ENCODE data around the gene METTL24. TPM values are rescaled to one million over a fixed set of nuclear protein-coding genes. Genes with fewer than 3 reads are reported as not detected.

Gene METTL24
- total and polyA plus RNA-seq, 2 experiments from 2014 or later = not detected

GRCh38 chr6:110366975-110367374 lies 8.8 kb upstream of the METTL24 start:
- no peak overlapping the region for H3K9ac ChIP-seq
- H4K20me1 ChIP-seq (ENCODE audit: insufficient read depth) = no peaks in the 10 kb centered on the region
- no peak overlapping the region for H2AFZ ChIP-seq
- no peaks in the 10 kb centered on the region for H3K9me2 ChIP-seq (ENCODE audit: insufficient read depth)
- peaks cover 42% of the 10 kb centered on the region for H3K27me3 ChIP-seq (replicated peaks; ENCODE audit: insufficient read depth)
- DNase-seq = no peak
- no peaks in the 10 kb centered on the region for H3K9me3 ChIP-seq (ENCODE audit: low read depth)
- H3K4me2 ChIP-seq (ENCODE audit: unreplicated experiment) = no peak overlapping the region
- in situ Hi-C loops (cut with MboI) = no loop called here
- no peaks in the 10 kb centered on the region for H3K79me2 ChIP-seq (ENCODE audit: insufficient read depth)
- no peak overlapping the region for H3K4me3 ChIP-seq
- H3F3A ChIP-seq (ENCODE audit: insufficient read depth) = no peaks in the 10 kb centered on the region
- WGBS, 2 experiments (ENCODE audit: low coverage in 1 of 2, low lambda C conversion rate in 2 of 2, missing lambda C conversion rate in 2 of 2) = 91 to 94% methylated on average over 2 of the region's 2 CpGs
- no peaks in the 10 kb centered on the region for H3K4me1 ChIP-seq (ENCODE audit: insufficient read depth)
- TF ChIP-seq EZH2phosphoT487 (IDR thresholded peaks at IDR 0.05; ENCODE audit: insufficient read depth, low read depth) (no peak), EZH2 (IDR thresholded peaks at IDR 0.05; ENCODE audit: insufficient read depth, poor library complexity, severe bottlenecking) (no peak)
- H3K27ac ChIP-seq = no peak overlapping the region
- no peaks in the 10 kb centered on the region for H3K36me3 ChIP-seq (ENCODE audit: low read depth)

- Histone ChIP-seq H3F3A (ENCODE audit: insufficient read depth) (no peaks in the 10 kb centered on the region), H3K4me1 (ENCODE audit: insufficient read depth) (no peaks in the 10 kb centered on the region), H3K9me3 (ENCODE audit: low read depth) (no peaks in the 10 kb centered on the region), H3K27me3 (replicated peaks; ENCODE audit: insufficient read depth) (peaks cover 42% of the 10 kb centered on the region), H3K4me3 (no peak overlapping the region), H2AFZ (no peak overlapping the region), H3K4me2 (ENCODE audit: unreplicated experiment) (no peak overlapping the region), H3K36me3 (ENCODE audit: low read depth) (no peaks in the 10 kb centered on the region), H3K27ac (no peak overlapping the region), H4K20me1 (ENCODE audit: insufficient read depth) (no peaks in the 10 kb centered on the region), H3K79me2 (ENCODE audit: insufficient read depth) (no peaks in the 10 kb centered on the region), H3K9me2 (ENCODE audit: insufficient read depth) (no peaks in the 10 kb centered on the region), H3K9ac (no peak overlapping the region)
- in situ Hi-C loops (cut with MboI) = no loop called here
- TF ChIP-seq EZH2 (IDR thresholded peaks at IDR 0.05; ENCODE audit: insufficient read depth, poor library complexity, severe bottlenecking) (no peak), EZH2phosphoT487 (IDR thresholded peaks at IDR 0.05; ENCODE audit: insufficient read depth, low read depth) (no peak)
- 78 to 81% methylated on average over 2 of the region's 2 CpGs for WGBS, 2 experiments (ENCODE audit: low coverage in 1 of 2, low lambda C conversion rate in 2 of 2, missing lambda C conversion rate in 2 of 2)
- DNase-seq = no peak
Observed at GRCh38 chr6:110366256-110366655, 8.1 kb upstream of the METTL24 start.

GRCh38 chr6:110364364-110365105 lies 6.4 kb upstream of the METTL24 start:
- TF ChIP-seq EZH2 (IDR thresholded peaks at IDR 0.05; ENCODE audit: insufficient read depth, poor library complexity, severe bottlenecking) (no peak), EZH2phosphoT487 (IDR thresholded peaks at IDR 0.05; ENCODE audit: insufficient read depth, low read depth) (no peak)
- H3K4me2 ChIP-seq (ENCODE audit: unreplicated experiment) = no peak overlapping the region
- H3K27me3 ChIP-seq (replicated peaks; ENCODE audit: insufficient read depth) = peaks cover 38% of the 10 kb centered on the region
- H3K9me2 ChIP-seq (ENCODE audit: insufficient read depth) = no peaks in the 10 kb centered on the region
- no peaks in the 10 kb centered on the region for H3K9me3 ChIP-seq (ENCODE audit: low read depth)
- in situ Hi-C loops (cut with MboI) = no loop called here
- no peaks in the 10 kb centered on the region for H3K4me1 ChIP-seq (ENCODE audit: insufficient read depth)
- H3K4me3 ChIP-seq = no peak overlapping the region
- no peak for DNase-seq
- no peak overlapping the region for H3K27ac ChIP-seq
- no peaks in the 10 kb centered on the region for H4K20me1 ChIP-seq (ENCODE audit: insufficient read depth)
- H3K36me3 ChIP-seq (ENCODE audit: low read depth) = no peaks in the 10 kb centered on the region
- no peaks in the 10 kb centered on the region for H3F3A ChIP-seq (ENCODE audit: insufficient read depth)
- H2AFZ ChIP-seq = no peak overlapping the region
- no peaks in the 10 kb centered on the region for H3K79me2 ChIP-seq (ENCODE audit: insufficient read depth)
- no peak overlapping the region for H3K9ac ChIP-seq
- WGBS, 2 experiments (ENCODE audit: low coverage in 1 of 2, low lambda C conversion rate in 2 of 2, missing lambda C conversion rate in 2 of 2) = 83 to 85% methylated on average over 5 of the region's 5 CpGs

- DNase-seq = peak; percentile 9
- no peak overlapping the region for H3K4me3 ChIP-seq
- peaks cover 39% of the 10 kb centered on the region for H3K27me3 ChIP-seq (replicated peaks; ENCODE audit: insufficient read depth)
- no peak overlapping the region for H2AFZ ChIP-seq
- no peak overlapping the region for H3K4me2 ChIP-seq (ENCODE audit: unreplicated experiment)
- no peaks in the 10 kb centered on the region for H3K79me2 ChIP-seq (ENCODE audit: insufficient read depth)
- no peaks in the 10 kb centered on the region for H3K4me1 ChIP-seq (ENCODE audit: insufficient read depth)
- no peak overlapping the region for H3K9ac ChIP-seq
- H3K9me3 ChIP-seq (ENCODE audit: low read depth) = no peaks in the 10 kb centered on the region
- in situ Hi-C loops (cut with MboI) = no loop called here
- no peak for TF ChIP-seq EZH2 (IDR thresholded peaks at IDR 0.05; ENCODE audit: insufficient read depth, poor library complexity, severe bottlenecking)
- TF ChIP-seq EZH2phosphoT487 (IDR thresholded peaks at IDR 0.05; ENCODE audit: insufficient read depth, low read depth) = no peak
- H3K27ac ChIP-seq = no peak overlapping the region
- no peaks in the 10 kb centered on the region for H3F3A ChIP-seq (ENCODE audit: insufficient read depth)
- no peaks in the 10 kb centered on the region for H3K9me2 ChIP-seq (ENCODE audit: insufficient read depth)
- 24 to 27% methylated on average over 3 of the region's 3 CpGs for WGBS, 2 experiments (ENCODE audit: low coverage in 1 of 2, low lambda C conversion rate in 2 of 2, missing lambda C conversion rate in 2 of 2)
- H4K20me1 ChIP-seq (ENCODE audit: insufficient read depth) = no peaks in the 10 kb centered on the region
- no peaks in the 10 kb centered on the region for H3K36me3 ChIP-seq (ENCODE audit: low read depth)
Observed at GRCh38 chr6:110363748-110364147, 5.6 kb upstream of the METTL24 start.
